ENCODE data around the gene CCDC137.
A peak's percentile ranks its signal among the peaks of the same experiment; 100 is the strongest.

CCDC137 gene

DNA sequence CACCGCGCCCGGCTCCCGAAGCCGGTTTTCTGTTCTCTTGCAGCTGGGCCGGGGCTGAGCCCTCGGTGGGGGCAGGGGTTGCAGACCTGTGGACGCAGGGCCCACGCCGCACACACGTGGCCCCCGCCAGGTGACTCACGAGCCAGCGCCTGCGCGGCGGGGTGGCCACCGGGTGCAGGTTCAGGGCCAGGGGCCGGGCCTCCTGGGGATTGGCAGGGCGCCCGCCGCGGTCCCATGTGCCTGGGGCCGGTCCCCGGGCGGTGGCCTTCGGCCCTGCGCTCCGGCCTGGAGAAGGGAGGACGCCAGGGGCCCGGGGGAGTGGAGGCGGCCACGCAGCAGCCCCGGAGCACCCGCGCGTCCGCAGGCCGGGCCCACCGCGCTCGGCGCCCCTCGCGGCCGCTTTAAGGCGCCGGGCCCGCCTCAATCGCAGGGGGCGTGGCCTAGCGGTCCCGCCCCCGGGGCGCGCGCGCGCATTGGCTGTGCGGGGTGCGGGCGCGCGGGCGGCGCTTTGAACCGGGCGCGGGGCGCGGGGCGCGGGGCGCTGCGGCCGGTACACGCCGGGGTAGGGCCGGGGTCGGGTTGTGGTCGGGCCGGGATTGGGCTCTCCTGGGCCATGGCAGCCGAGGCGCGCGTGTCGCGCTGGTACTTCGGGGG lies 45.4 kb downstream of the CCDC137 start, which contains the start of gene SLC25A10:
TSS of gene SLC25A10 (plus strand) at position 471 of the 654 bp plus-strand sequence. CDS start at position 614, 143 bp downstream.
- DNase-seq = peak; percentile 80
- in situ Hi-C loops (cut with MboI; ENCODE audit: low pct_unique_long_range_greater_than_20kb, low sequenced_read_pairs) = no loop called here

DNA sequence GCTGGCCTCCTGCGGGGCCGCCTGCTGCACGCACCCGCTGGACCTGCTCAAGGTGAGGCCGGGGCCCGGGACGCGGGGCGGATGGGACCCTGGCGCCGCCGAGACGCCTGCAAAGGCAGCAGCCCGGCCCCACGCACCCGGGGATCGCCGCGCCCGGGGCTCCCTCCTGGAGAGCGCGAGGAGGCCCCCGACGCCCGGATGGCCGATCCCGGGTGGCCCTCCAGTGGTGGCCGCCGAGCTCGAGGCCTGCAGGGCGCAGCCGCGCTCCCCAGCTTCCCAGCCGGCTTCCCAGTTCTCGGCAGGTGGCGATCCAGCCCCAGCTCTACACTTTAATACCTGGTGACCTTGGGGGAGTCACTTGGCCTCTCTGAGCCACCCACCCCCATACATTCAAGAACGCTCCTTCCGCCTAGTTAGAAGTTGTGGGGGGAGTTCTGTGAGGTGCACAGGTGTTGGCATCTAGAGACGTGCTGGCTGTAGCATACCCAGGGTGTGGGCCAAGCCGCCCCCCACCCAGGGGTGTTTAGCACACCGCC lies 46.0 kb downstream of the CCDC137 start:
- in situ Hi-C loops (cut with MboI; ENCODE audit: low pct_unique_long_range_greater_than_20kb, low sequenced_read_pairs) = no loop called here
- peak; percentile 50 for DNase-seq

DNA sequence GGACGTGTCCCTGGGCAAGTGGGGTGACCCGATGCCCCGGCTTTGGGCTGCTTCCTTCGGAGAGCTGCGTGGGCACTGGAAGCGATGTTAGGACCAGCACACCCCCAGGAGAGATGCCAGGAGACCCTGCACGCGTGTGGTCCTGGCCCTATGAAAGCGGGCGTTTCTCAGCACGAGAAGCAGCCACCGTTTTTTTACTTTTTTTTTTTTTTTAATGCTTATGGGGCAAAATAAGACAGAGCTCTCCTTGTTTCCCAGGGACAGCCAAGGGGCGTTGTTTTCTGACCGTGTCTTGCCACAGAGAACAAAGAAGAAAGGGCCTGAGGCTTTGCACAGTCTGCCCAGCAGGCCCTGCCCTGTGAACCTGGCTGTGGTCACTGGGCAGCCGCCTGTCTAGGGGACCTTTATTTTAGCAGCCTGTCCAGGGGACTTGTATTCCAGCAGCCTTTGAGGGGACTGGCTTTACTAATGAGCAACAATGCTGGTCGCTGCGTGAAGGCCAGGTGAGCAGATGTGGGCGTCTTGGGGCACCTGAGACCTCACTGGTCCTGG lies 46.5 kb downstream of the CCDC137 start:
- in situ Hi-C loops (cut with MboI; ENCODE audit: low pct_unique_long_range_greater_than_20kb, low sequenced_read_pairs) = no loop called here
- DNase-seq = peak; percentile 26

DNA sequence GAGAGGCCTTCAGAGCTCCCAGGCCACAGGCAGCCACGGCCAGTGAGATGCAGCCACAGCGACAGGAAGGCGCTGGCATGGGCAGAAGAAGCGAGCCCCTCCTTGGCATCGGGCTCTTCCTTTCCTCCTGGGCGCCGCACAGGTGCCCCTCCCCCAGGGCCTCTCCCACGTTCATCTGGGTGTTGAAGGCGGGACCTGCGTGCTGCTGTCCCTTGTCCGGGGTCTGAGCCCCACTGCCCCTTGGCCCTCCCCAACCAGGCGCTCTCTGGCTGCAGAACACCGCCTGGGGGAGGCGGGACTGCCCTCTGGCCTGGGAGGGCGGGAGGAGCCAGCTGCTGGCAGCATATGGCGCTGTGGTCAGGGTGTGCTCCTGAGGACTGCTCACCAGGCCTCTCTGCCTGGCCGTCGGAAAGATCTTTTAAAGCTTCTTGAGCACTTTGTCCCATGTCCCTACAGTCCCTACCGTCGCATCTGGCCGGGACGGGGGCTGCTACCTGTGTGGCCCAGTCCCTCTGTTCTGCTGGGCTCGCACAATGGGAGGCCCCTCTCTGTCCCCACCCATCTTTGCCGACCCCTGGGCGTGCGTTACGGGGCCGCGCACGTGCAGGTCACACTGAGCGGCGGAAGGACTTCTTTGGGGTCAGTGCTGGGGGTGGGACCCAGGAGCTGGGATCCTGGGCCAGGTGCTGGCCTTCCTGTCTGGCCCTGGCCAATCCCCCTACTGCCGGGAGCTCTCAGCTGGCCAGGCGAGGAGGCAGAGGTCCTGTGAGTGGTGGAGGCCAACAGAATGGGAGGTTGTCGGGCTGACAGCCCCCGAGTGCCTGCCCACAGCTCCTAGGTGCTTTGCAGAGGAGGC lies 47.2 kb downstream of the CCDC137 start:
- in situ Hi-C loops (cut with MboI; ENCODE audit: low pct_unique_long_range_greater_than_20kb, low sequenced_read_pairs) = no loop called here
- no peak for DNase-seq

DNA sequence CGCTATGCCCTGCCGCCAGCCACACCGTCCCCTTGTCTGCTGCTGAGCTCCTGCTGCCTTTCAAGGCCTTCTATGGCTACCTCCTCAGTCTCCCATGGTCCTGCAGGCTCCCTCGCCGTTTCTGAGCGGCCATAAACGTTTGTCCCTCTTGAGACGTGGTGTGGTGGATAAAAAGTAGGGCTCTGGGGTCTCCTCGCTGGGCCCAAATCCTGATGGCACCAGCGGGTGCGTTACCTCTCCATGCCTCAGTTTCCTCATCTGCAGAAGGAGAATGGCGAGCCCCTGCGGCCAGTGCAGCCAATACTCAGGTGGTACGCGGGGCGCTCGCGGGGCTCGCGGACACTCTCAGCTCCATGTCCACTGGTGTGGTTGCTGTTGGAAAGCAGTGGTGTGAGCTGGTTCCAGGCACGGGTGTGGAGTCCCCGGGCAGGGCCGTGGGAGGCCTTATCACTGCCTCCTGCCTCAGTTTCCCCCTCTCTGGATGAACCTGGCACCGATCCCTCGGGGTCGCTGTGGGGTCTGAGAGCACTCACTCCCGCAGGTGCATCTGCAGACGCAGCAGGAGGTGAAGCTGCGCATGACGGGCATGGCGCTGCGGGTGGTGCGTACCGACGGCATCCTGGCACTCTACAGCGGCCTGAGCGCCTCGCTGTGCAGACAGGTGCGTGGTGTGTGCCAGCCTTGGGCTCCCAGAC lies 48.0 kb downstream of the CCDC137 start:
- in situ Hi-C loops (cut with MboI; ENCODE audit: low pct_unique_long_range_greater_than_20kb, low sequenced_read_pairs) = no loop called here
- DNase-seq = no peak

DNA sequence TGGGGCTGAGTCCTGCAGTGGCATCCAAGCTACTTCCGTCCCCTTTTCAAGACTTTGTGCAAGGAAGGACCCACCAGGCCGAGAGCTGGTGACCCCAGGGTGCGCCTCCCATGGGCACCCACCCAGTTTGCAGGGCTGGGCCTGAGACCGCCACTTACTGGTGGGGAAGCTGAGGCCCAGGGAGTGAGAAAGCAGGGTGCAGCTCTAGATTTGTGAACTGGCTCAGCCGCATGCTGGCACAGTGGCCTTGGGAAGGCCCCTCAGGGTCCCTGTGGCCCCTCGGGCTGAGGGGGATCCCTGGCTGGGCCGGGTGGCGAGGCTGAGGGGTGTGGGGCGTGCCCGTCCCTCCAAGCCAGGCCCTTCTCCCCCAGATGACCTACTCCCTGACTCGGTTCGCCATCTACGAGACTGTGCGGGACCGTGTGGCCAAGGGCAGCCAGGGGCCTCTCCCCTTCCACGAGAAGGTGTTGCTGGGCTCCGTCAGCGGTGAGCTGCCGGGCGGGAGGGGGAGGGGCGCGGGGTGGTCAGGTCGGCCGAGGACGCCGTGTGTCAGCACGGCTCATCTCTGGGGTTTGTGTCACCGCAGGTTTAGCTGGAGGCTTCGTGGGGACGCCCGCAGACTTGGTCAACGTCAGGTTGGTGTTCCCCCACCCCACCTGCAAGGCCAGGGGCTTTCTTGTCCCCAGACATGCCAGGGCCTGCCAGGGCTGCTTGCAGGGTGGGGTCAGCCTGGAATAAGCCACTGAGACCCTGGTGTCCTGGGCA lies 48.8 kb downstream of the CCDC137 start:
- DNase-seq = no peak
- in situ Hi-C loops (cut with MboI; ENCODE audit: low pct_unique_long_range_greater_than_20kb, low sequenced_read_pairs) = no loop called here

DNA sequence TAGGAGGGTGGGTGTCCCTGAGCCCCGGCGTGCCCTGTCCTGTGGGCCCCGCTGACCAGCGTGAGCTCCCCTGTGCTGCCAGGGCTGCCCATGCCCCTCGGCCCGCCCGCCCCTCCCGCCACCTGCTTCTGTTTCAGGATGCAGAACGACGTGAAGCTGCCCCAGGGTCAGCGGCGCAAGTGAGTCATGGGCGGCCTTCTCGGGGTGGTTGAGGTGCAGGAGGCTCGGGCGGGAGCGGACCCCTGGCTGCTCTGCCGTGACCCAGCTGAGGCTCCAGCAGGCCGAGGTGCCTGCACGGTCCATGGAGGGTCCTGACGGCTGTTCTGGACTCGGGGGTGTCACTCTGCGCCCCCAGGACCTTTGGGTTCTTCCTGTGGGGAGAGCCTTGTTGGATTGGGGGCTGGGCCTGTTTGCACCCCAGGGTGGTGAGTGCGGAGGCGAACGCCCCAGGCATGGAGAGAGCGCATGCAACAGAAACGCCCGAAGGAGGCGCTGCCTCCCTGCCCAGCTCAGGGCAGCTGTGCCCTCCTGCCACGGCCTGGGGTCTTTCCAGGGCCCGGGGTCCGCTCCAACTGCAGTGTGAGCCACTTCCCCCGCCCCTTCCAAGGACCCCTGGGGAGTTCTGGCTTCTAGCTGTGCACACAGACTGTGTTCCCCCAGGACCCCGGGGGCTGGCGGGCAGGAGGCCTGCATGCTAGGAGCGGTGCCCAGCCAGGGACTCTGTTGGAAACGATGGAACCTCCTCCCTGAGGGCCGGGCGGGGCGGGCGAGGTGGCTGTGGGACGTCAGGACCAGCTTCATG lies 49.5 kb downstream of the CCDC137 start:
- in situ Hi-C loops (cut with MboI; ENCODE audit: low pct_unique_long_range_greater_than_20kb, low sequenced_read_pairs) = no loop called here

DNA sequence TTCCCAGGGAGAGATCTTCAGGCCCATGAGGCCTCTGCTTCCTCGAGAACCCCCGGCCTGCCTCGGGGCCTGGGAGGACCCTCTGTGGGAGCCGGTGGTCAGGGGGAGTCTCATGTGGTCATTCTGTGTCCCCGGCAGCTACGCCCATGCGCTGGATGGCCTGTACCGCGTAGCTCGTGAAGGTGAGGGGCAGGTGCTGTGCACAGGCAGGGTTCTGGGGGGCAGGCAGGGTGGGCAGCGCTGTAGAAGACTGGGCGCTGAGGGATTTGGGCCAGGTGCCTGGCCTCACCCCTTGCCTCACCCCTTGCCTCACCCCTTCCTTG lies 50.1 kb downstream of the CCDC137 start:
- no peak for DNase-seq
- in situ Hi-C loops (cut with MboI; ENCODE audit: low pct_unique_long_range_greater_than_20kb, low sequenced_read_pairs) = no loop called here

More for the DNA sequence above, 49.5 kb downstream of the CCDC137 start:
- no peak for DNase-seq

DNA sequence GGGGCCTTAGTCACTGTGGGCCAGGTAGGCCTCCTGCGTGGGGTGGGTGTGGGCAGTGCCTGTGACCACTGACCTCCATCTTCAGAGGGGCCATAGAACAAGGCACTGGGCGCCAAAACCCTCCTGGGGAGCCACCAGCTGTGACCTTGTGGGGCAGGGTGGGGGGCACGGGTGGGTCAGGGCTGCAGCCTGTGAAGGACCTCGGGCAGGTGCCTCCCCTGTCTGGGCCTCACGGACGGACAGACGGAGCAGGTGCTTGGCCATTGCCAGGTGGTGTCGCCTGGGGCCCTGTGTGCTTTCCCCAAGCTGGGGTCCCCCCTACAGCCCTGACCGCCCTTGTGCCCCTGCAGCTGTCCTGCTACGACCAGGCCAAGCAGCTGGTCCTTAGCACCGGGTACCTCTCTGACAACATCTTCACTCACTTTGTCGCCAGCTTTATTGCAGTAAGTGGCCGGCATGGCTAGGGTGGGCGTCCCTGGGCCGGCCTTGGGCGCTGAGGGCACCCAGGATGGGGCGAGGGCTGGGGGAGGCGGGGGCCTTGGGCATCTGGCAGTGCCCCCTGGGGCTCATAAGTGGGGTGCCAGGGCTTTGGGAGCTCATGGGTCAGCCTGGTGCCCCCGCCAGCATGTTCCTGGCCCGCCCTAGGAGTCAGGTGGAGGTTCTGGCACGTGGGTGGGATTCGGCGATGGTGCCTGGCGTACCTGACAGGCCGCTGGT lies 50.7 kb downstream of the CCDC137 start:
- DNase-seq = no peak
- in situ Hi-C loops (cut with MboI; ENCODE audit: low pct_unique_long_range_greater_than_20kb, low sequenced_read_pairs) = no loop called here

DNA sequence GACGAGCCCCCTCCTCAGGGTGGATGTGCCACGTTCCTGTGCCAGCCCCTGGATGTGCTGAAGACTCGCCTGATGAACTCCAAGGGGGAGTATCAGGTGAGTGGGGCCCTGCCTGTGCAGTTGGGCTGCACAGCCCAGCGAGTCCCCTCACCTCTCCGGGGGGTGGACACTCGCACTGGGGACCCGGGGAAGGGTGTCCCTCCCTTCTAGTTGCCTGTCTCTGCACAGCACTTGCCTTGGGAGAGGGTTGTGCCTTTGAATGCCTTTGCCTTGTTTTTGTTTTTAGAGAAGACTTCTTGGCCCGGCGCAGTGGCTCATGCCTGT lies 51.2 kb downstream of the CCDC137 start:
- in situ Hi-C loops (cut with MboI; ENCODE audit: low pct_unique_long_range_greater_than_20kb, low sequenced_read_pairs) = no loop called here
- no peak for DNase-seq

DNA sequence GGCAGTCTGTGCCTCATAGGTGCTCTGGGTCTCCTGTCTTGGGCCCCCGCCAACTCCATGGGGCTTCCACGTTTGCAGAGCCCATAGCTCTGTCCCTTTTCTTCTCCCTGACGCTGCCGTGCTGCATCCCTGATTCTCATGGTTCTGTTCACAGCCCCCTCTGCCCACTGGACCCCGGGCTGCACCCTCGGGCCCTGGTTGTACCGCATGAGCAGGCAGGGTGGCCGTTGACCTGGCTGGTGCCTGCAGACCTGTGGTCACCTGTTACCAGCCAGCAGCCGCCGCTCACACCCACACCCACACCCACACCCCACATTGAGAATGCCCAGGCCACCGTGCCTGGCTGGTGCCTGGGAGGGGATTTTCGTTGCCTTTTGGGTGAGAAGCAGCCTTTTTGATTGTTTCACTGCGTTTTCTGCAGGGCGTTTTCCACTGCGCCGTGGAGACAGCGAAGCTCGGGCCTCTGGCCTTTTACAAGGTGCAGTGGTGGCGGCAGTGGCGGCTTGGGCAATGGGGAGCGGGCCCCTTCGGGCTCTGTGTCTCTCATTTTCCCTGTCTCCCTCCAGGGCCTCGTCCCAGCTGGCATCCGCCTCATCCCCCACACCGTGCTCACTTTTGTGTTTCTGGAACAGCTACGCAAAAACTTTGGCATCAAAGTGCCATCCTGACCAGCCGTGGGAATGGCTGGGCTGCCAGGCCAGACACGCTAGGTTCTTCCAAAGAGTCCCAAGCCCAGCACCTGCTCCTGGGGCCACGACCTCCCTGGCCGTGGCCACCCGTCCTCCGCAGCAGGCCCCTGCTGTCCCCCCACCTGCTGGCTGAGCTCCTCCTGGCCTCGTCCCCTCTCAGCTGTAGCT lies 53.1 kb downstream of the CCDC137 start:
- in situ Hi-C loops (cut with MboI; ENCODE audit: low pct_unique_long_range_greater_than_20kb, low sequenced_read_pairs) = no loop called here
- DNase-seq = no peak

DNA sequence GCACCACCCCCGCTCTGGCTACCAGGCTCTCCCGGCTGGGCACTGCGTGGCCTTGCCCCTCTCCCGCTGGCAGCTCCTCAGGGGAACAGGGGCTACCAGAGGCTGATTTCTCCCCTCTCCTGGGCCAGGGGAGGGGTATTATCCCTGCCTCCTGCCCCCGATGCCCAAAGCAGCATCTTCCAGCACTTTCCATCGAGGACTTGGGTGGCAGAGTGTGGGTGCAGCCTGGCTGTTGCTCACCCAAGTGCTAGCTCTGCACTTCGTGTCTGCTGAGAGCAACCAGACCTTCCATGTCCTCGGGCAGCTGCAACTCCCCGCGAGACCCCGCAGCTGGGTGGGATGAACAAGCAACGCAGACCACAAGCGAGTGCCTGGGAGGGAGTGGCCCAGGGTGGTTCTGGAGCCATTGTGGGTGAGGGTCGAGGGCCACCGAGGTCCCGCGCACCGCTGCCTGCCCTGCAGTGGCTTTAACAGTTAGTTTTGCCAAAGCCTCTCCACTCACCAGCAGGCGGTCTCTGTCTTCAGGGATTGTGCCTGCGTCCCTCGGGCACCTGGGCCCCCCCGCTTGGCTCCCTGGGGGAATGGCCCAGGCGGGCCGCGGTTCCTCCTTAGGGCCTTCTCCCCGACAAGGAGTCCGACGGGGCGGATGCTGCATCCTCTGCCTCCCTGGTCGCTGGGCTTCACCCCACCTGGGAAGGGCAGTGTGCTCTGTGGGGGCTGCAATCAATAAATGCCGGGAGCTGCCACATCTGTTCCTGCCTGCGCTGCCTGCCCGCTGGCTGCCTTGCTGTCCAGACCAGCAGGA lies 53.9 kb downstream of the CCDC137 start:
- no peak for DNase-seq
- in situ Hi-C loops (cut with MboI; ENCODE audit: low pct_unique_long_range_greater_than_20kb, low sequenced_read_pairs) = no loop called here

DNA sequence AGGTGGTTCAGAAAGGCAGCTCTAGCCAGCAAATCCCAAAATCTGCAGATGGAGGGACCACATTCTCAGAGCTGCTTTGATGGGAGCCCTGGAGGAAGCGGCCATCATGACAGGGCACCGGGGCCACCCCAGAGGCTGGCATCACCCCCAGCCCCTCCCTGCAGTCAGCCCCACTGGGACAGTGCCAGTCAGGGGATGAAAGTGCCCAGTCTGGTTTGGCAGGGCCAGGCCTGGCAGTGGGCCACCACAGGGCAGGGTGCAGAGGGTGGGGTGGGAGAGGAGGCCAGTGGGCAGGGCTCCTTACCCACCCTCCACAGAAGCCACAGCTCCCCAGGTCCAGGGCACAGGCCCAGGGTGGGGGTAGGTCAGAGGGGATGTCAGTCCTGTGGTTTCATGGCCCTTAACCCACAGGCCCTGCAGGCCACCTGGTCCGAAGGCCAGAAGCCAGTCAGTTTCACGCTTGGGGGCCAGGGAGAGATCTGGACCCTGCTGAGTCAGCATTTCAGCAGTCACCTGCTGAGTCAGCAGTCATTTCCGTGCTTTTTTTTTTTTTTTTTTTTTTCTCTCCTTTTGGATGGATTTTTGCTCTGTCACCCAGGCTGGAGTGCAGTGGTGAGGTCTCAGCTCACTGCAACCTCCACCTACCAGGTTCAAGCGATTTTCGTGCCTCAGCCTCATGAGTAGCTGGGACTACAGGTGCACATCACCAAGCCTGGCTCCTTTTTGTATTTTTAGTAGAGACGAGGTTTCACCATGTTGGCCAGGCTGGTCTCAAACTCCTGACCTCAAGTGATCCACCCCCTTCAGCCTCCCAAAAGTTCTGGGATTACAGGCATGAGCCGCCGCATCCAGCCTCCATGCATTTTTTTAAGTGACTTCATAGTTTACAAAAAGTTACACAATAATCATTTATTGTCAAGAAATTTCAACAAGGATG lies 55.9 kb downstream of the CCDC137 start:
- DNase-seq = no peak
- in situ Hi-C loops (cut with MboI; ENCODE audit: low pct_unique_long_range_greater_than_20kb, low sequenced_read_pairs) = no loop called here
